Measurements from ENCODE around the gene RNASE13.
"Not testable (repeated sequence)": the region's sequence is repeated elsewhere in the genome, so short reads cannot be mapped to it uniquely, and the experiment has no call there.

The RNASE13 gene

DNA sequence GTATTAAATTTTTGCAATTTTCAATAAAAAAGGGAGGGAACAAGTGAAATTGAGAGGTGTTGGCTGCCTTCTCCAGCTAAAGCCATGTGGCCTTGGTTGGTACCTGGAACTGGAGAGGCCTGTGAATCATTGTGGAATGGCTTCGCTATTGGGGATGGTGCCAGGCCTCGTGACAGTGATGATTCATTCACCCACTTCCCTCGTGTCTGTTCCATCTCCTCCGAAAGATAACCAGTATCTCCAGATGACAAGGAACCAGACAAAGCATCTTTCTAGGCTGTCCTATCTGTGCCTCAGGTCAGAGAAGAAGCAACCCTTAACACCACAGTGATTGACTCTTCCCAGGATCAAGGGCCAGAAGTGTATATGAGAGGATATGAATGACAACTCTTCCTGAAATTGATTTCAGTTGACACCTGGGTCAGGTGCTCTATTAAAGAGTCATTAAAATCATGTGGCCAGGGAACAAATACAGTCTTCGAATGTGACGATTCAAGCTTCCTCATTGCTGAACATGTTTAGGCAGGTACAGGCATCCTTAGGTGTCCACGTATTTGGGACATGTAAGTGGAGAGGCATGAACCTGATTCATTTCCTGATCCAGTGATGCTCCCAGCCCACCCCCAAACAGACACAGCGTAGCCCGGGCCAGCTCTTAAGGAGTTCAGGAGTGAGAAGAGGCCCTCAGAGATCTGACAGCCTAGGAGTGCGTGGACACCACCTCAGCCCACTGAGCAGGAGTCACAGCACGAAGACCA, 7.2 kb upstream of the RNASE13 start, which contains the start of gene RNASE7:
Gene RNASE7 (plus strand): TSS at position 687 of the 758 bp plus-strand sequence. CDS start 631 bp downstream, outside the sequence.
- DNase-seq (ENCODE audit: low spot score): no peak

DNA sequence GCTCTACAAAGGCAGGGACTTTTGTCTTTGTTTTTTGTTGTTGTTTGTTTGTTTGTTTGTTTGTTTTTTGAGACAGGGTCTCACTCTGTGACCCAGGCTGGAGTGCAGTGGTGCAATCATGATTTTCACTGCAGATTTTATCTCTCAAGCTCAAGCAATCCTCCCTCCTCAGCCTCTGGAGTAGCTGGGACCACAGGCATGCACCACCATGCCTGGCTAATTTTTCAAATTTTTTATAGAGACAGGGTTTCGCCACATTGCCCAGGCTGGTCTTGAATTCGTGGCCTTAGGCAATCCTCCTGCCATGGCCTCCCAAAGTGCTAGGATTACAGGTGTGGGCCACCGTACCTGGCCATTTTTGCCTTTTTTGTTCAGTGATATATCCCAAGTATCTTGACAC, 6.3 kb upstream of the RNASE13 start:
- not testable (repeated sequence) for DNase-seq (ENCODE audit: low spot score)

DNA sequence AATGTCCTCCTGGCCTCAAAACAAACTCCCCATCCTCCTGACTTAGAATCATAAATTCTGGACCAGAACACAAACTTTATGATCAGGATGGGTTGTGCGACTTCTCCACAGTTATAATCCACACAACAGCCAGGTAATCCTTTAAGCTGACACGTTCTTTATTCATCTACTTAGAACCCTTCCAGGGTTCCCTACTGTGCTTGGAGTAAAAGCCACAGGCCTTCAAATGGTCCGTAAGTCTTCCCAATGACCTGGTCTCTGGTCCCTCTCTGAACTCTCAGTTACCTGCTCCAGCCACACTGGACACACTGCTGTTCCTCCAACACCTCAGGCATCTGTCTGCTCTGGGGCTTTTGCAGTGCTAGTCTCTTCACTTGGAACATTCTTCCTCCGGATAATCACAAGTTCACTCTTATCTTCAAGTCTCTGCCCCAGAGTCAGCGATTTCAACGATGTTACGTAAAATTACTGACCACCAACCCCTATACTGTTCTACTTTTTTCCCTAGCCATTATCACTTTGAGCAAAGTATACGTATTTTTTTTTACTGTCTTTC, 5.8 kb upstream of the RNASE13 start:
- DNase-seq (ENCODE audit: low spot score): no peak

DNA sequence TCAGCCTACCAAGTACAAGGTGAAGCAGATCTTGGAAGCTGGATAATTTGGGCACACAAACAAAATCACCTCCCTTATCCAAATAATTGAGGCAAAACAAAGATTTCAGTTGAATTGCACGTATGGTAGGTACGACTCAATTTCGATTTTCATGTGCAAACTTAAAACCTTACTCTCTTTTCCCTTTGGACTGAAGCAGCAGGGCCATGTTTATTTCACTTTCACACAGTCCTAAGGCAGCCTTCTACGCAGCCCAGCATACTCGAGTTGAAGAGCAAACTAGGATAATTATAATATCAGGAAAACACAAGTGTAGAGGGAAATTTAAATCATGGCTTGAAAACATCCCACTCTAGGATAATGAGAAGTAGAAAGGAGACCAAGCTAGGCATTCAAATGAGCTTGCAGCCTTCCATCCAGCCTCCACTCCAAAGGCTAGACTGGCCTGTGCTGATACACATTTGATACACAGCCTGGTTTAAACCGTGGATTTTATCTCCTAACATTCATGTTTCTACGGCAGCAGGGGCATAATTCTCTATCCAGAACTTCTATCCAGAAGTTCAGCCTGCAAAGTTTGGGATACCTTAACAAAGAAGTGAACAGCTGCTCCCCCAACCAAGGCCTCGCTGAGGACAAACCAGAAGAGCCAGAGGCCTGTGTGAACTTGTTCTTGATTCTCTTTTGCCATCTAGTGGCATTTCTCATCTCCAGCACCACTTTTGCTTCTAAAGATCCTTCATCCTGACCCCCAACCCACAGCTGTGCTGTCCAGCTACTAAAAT, 5.2 kb upstream of the RNASE13 start:
- DNase-seq (ENCODE audit: low spot score): no peak

DNA sequence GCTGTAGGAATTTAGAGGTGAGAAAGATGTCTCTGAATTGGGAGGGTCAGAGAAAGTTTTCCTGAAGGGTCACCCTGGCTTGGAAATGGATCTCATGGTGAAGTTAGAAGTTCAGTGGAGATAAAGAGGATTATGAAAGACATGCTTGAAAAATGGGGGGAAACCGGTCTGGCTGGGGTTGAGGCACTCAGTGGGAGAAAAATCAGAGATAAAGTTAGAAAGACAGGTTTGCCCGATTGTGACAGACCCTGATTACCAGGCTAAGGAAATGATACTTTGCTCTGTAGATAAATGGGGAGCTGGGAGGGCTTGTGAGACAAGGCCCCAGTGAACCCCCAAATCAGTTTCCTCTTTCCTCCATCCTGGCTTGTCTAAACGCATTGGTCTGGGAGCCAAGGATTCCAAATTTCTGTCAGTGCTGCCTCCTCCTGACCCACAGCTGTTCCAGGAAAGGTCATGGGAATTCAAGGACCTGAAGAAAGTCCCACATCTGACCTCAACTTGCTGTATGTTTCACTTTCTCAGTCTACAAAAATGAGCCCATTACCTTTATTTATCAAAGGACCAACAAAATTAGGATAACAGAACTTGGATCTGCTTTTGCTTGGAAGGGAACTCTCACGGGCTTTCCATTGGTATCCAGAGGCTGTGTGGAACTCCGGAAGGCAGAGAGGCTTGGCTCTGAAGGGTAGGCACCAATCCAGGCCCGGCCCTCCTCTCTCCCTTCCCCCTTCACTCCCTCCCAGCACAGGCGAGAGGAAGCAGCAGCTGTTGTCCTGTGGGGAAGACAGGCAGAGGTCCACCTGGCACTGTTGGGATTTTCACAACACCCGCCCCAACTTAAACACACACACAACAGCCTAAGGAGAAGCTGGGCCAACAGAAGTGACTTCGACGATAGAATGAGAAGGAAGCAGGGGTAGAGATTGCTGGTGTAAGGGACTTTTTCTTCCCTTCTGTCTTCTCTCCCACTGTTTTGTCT, 4.1 kb upstream of the RNASE13 start:
- no peak for DNase-seq (ENCODE audit: low spot score)

DNA sequence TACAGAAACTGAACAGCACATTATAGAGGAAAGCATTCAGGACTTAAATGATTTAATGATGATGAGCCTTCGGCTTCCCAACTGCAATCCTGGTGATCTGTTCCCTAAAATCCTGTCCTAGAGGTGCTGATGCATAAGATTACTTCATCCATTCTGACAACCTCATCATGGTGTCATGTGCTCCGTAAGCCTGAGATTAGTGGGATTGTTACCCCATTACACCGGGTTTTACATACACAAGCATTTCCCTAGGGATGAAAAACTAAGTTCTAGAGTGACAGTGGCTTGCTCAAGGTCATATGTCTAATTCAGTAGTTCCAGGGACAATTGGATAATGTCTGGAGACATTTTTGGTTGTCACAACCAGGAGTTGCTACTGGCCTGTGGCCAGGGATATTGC, 2.5 kb upstream of the RNASE13 start:
- DNase-seq (ENCODE audit: low spot score): no peak

DNA sequence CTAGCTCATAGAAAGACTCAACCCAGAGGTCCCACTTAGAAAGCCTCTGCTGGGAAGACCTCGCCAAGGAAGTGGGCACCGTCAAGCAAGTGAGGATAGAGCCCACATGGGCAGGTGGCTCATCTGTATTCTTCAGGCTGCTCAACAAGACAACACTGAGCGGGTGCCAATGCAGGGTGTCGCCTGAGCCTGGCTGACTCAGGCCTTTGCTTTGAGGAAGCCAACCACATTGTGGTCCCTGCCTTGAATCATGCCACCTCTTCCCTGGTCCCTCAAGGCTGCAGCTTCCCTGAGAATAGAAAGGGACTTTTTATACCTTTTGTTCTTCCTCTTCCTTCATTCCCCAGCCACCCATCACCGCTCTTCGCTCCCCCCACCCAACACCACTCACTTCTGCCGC, 2.1 kb upstream of the RNASE13 start:
- DNase-seq (ENCODE audit: low spot score): no peak

DNA sequence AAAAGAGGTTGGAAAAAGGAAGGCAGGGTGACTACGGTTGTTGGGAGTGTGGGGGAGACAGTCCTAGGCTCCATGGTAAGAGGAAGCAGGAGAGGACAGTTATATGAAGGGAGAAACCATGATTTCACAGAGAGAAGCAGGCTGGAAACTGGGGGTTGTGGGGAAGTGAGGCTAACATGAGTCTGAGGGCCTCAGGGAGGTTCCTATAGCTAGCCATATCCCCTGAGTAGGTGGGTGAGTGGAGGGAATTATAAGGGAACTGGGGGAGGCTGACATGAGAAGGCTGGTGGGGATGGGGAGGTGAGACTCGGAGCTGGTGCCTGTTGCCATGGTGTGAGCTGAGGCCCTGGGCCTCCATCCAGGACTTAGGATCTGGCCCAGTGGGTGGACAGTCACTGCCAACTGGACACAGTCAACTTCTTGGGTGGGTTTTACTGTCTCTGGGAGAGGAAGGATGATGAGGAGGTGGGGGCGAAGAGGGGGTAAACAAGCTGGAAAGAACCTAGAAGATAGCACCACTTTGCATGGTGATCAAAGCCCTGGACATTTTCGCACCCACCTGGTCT, 1.4 kb downstream of the RNASE13 start:
- DNase-seq (ENCODE audit: low spot score): no peak

DNA sequence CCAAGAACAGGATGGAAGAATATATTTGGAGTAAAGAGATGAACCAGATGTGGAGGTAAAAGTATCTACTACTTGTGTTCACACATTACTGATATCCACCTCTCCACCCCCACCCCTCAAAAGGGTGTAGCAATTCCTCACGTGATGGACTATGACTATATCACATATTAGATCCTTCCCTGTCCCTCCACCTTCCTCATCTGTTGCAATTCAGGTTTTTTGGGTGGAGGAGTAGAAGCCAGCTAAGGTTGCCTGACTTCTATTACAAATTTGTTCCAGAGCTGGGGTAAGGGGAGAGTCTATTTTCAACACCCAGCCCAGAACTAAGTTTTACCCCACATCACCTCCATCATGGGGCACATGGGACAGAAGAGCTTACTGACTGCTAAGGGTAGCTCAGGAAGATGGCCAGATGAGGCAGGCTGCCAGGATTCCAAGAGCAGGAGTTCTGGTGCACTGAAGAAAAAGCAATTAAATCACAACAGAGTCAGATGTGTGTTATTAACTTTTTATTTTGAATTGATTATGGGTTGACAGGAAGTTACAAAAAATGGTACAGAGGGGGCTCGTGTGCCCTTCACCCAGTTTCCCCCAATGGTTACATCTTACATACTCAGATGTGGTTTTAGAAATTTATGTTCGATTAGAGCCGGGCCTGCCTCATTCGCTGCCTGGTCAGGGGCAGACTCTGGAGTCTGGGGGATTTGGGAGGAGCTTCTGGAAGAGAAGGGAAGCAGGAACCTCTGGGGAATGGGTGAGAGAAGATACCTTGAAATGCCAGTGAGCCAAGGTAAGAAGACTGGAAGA, 2.1 kb downstream of the RNASE13 start:
- no peak for DNase-seq (ENCODE audit: low spot score)

DNA sequence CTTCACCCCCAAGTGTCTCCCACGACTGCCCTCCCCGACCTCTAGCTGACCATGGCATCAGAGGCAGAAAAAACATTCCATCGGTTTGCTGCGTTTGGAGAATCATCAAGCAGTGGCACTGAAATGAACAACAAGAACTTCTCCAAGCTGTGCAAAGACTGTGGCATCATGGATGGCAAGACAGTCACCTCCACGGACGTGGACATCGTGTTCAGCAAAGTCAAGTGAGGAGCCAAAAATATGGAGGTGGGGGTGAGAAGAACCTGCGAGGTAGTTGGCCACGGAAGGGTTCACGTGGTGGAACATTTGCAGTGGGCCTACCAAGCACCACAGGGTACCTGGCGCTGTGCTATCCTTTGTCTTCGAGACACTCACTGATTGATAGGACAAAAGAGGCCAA, 4.1 kb downstream of the RNASE13 start:
- no peak for DNase-seq (ENCODE audit: low spot score)

DNA sequence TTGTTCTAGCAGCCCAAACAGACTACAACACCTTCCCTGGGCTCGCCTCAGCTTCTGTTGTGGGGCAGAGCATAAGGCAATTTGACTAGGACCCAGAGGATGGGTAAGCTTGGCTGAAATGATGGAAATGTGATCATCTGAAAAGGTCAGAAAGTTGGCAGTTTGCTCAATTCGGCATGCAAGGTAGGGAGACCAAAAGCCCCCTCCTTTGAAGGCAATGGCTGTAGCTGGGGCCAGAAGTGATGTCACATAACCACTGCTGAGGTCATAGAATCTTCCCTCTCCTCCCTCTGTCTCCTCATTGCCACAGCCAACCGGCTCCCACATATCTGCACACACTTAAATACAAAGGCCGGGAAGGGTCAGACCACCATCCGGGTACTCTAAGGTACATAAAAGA, 4.7 kb downstream of the RNASE13 start, which contains the start of gene TPPP2:
Gene TPPP2 (plus strand): TSS at position 301 of the 400 bp plus-strand sequence. CDS start 365 bp downstream, outside the sequence.
- no peak for DNase-seq (ENCODE audit: low spot score)

DNA sequence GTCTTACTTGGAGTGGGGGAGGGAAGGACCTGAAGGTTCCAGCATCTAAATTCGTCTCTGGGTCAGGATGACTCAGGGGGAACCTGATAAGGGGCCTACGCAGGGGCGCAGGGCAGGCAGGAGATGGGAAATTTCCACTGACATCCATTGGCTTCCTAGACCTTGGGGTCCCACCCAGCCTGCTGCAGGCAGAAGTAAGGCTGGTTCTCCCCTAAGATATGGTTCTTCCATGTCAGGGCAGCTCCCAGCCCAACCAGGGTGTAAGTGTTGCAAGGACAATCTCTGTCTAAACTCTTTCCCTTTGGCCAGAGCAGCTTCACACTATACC, 7.7 kb downstream of the RNASE13 start:
- no peak for DNase-seq (ENCODE audit: low spot score)

DNA sequence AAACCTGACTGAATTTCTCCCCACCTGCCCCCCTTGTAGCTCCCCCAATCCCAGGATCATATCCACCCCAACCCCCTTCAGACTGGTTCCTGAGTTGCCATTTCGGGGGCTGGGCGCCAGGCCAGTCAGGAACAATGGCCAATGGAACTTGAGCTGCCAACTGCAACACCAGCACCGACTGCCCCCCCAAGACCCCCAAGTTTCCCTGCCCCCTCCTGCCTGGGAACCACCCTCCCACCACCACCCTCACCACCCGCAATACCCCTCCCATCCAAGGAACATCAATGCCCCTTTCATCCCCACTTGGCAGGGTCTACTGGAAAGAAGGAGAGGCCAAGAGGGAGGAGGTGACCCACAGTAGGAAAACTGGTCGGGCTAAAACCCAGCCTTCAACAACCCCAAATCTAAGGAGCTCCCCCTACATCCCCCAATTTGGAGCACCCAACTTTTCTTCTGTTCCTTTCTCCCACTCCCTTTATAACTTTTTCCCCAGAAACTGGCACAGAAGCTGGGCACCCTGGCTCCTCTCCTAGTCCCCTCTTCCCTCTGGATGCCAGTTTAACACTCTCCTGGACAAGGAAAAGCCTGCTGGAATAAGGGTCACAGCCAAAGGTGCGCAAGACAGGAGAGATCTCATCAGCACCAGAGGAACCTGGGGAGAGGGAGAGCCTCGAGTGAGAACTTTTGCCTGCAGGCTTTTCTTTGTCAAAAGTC, 8.2 kb downstream of the RNASE13 start:
- DNase-seq (ENCODE audit: low spot score): no peak

DNA sequence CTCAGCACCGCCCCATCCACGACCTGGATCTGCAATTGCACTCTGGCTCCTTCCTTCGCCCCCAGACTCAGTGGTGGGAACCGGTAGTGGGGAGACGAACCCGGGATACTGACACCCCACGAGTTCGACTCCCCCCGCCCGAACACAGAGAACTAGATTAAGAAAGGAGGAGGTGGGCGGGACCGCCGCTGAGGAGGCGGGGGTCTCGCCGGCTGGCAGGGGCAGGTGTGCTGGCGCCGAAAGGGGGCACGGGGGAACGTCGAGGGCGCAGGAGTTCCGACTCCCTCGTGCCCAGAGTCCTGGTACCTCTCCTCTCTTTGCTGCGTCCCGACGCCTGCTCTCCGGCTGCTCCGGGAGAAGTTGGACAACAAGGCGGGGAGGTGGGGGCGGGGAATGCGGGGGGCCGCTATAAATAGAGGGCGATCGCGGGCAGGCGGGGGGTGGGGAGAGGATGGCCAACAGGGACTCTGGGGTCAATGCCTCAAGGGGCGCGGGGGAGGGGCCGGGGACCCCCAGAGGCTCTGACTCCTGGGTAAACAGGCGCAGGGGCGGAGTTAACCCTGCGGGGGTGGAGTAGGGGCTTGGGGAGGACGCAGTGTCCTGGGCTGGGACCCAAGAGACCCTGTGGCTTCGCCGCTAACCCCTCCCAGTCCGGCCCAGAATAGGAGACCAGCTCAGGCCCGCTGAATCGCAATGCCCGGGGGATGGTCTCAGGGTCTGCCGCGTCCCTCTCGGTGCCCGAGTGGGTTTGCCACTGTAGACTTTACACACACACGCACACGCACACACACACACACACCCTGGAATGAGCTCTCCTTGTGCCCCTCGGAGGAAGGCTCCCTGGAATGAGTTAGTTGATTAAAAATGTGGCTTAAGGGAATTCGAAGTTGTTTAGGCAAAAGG, 9.0 kb downstream of the RNASE13 start:
- DNase-seq (ENCODE audit: low spot score): no peak

DNA sequence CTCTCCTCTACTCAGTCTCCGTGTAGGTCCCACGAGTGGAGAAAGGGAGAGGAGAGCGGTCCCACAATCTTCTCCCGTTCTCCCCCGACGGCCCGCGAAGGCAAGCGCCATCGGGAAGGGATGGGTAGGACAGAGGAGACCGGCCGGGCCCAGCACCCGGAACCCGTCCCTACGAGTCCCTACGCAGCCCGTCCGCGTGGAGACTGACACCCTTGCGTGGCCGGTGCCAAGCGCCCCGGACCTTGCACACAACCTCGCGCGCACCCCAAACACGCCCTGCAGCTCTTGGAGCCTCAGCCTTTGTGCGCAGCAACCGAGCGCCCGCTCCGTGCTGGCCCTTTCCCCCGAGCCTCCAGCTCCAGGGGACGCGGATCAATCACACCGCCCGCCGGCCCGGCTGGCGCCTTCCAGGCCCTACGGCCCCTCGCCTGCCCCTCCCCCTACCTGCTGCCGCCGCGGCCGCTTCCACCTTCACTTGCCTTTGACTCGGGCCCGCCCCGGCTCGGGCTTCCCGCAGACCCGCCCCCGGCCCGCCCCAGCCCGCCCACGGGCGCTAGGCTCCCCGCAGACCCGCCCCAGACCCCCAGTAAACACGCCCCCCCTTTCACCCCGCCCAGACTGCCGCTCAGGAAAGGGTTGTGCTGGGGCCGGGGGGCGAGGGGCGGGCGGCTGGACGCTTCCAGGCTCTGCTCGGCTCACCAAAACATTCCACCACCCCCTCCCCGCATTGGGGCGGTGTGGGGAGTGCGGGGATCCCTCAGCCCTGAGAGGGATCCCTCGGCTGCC, 9.8 kb downstream of the RNASE13 start, which contains the start of gene NDRG2:
Gene NDRG2 (minus strand): TSS at position 477 of the 786 bp plus-strand sequence. CDS start 1,746 bp downstream, outside the sequence.
- peak; percentile 31 for DNase-seq (ENCODE audit: low spot score)

DNA sequence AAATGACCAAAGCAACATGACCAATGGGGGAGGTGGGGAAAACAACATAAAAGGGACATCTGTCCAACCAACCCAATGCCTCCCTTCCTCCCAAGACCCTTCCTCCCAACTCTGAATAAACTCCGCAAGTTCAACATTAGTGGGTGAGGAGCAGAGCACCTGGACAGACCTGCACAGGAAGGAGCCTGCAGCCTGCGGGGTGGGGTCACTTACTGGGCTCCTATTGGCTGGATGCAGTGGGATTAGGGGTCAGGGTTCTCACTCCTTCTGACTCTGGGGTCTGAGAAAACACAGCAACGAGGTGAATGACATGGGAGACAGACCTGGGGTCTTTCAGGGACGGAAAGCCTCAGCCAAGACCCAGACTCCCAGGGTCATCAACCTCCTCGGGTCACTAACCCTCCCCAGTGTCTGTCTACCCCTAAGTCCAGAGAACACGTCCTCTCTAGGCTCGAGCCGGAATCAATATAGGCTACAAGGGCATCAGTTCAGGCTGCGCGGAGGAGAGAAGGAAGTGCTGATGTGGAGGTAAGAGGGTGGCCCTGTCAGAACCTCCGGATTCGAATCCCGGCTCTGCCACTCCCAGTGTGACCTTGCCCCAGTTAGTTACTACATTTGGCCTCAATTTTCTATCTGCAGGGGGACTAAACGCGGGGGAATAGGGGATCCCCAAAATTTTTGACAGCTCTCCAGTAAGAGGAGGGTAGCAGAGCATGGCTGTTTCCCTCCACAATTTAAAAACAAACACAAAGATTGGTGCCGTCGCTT, 10.6 kb downstream of the RNASE13 start:
- DNase-seq (ENCODE audit: low spot score): no peak

DNA sequence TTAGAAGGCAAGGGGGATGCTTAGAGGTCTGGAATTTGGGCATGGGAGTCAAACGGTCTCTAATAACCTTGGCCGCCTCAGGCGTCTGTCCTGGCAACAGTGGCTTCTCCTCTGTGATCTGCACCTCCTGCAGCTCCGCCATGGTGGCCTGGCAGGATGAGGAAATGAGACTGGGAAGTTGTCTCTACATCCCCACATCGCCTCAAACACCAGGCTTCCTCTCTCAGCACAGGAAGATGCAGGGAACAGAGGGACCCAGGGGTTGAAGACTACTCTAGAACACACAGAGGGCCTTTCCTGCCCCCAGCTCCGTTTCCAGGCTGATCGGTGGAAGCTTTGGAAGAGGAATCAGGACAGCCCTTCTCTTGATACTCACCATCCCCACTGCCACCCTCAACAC, 11.4 kb downstream of the RNASE13 start:
- no peak for DNase-seq (ENCODE audit: low spot score)
